ENCODE measurements around the gene RORC. TPM values are rescaled to one million over a fixed set of nuclear protein-coding genes. Genes with fewer than 3 reads are reported as not detected.

Gene RORC
- total RNA-seq, 4 donors from 2014 or later, result 29.0 to 73.8 (median 43.0) TPM

GRCh38 chr1:151825204-151825603 lies 6.4 kb downstream of the RORC start:
- WGBS, result 75% methylated on average over 7 of the region's 9 CpGs
- H3K4me3 ChIP-seq, result no peak overlapping the region

DNA sequence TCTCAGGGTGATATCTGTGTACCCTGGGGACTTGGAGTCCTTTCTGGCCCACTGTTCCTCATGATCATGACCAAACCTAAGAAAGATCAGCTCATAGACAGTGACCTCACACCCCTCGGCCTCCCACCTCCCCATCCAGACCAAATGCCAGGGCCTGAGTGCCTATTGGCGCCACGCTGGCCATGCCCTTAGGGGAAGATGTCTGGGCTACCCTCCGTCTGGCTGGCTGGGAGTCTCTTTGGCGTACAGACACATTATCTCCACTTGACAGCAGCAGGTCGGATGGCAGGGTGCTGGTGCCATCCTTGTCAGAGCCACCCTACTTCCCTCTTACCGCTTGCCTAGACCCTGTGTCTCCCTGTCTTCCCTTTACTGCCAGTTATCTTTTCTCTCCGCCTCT lies 8.4 kb downstream of the RORC start:
- Histone ChIP-seq H3K4me1 (peaks cover 14% of the 10 kb centered on the region), H3K36me3 (peaks cover 3% of the 10 kb centered on the region), H3K4me3 (no peak overlapping the region), H3K27me3 (no peaks in the 10 kb centered on the region), H3K27ac (no peak overlapping the region), H3K9me3 (no peaks in the 10 kb centered on the region)
- WGBS, result 78% methylated on average over 7 of the region's 8 CpGs
- DNase-seq (ENCODE audit: low spot score in 2 of 2), result no peak
- TF ChIP-seq EP300 (IDR thresholded peaks at IDR 0.05), result no peak
- no peak for TF ChIP-seq POLR2AphosphoS5 (IDR thresholded peaks at IDR 0.05)
- TF ChIP-seq POLR2A (IDR thresholded peaks at IDR 0.05), result no peak

More at GRCh38 chr1:151825204-151825603, 6.4 kb downstream of the RORC start:
- H3K9me3 ChIP-seq, result no peaks in the 10 kb centered on the region
- H3K4me1 ChIP-seq, result peaks cover 30% of the 10 kb centered on the region
- H3K27me3 ChIP-seq, result no peaks in the 10 kb centered on the region
- no peak for DNase-seq (ENCODE audit: low spot score in 2 of 2)
- H3K27ac ChIP-seq, result no peak overlapping the region
- no peak for TF ChIP-seq POLR2A (IDR thresholded peaks at IDR 0.05)
- no peak for TF ChIP-seq POLR2AphosphoS5 (IDR thresholded peaks at IDR 0.05)
- no peak for TF ChIP-seq CTCF (IDR thresholded peaks at IDR 0.05)
- no peak for TF ChIP-seq EP300 (IDR thresholded peaks at IDR 0.05)
- H3K36me3 ChIP-seq, result peaks cover 3% of the 10 kb centered on the region

- Histone ChIP-seq H3K4me3 (no peak overlapping the region), H3K36me3 (peaks cover 3% of the 10 kb centered on the region), H3K27me3 (no peaks in the 10 kb centered on the region), H3K4me1 (peaks cover 11% of the 10 kb centered on the region), H3K27ac (no peak overlapping the region), H3K9me3 (no peaks in the 10 kb centered on the region)
- no peak for DNase-seq (ENCODE audit: low spot score in 2 of 2)
- TF ChIP-seq EP300 (IDR thresholded peaks at IDR 0.05), result no peak
- WGBS, result 57% methylated on average over 7 of the region's 7 CpGs
These were observed 9.2 kb downstream of the RORC start for GRCh38 chr1:151822404-151822803.

DNA sequence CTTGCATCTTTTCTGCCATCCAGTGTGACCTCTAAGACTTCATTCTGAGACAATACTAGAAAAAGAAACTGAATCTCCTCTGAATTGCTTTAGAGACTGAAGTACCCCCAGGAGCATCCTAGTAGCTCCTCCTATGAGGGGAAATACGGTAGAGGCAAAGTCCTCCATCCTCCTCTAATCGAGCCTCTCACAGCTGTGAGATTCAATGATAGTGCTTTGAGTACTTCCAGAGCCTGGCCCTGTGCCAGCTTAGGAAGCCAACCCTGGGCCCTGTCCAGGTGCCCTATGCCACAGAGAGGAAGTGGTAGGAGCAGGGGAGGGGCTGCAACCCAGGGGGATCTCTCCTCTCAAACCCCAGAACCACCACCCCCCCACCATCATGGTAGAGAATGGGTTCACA lies 10.7 kb downstream of the RORC start:
- TF ChIP-seq CTCF (IDR thresholded peaks at IDR 0.05) (no peak), POLR2AphosphoS5 (IDR thresholded peaks at IDR 0.05) (no peak), EP300 (IDR thresholded peaks at IDR 0.05) (no peak), POLR2A (IDR thresholded peaks at IDR 0.05) (no peak)
- Histone ChIP-seq H3K27ac (no peak overlapping the region), H3K27me3 (no peaks in the 10 kb centered on the region), H3K4me3 (no peak overlapping the region), H3K36me3 (peaks cover 3% of the 10 kb centered on the region), H3K9me3 (no peaks in the 10 kb centered on the region), H3K4me1 (peaks cover 15% of the 10 kb centered on the region)
- WGBS, result 28% methylated on average over 2 of the region's 2 CpGs
- DNase-seq (ENCODE audit: low spot score in 2 of 2), result no peak

DNA sequence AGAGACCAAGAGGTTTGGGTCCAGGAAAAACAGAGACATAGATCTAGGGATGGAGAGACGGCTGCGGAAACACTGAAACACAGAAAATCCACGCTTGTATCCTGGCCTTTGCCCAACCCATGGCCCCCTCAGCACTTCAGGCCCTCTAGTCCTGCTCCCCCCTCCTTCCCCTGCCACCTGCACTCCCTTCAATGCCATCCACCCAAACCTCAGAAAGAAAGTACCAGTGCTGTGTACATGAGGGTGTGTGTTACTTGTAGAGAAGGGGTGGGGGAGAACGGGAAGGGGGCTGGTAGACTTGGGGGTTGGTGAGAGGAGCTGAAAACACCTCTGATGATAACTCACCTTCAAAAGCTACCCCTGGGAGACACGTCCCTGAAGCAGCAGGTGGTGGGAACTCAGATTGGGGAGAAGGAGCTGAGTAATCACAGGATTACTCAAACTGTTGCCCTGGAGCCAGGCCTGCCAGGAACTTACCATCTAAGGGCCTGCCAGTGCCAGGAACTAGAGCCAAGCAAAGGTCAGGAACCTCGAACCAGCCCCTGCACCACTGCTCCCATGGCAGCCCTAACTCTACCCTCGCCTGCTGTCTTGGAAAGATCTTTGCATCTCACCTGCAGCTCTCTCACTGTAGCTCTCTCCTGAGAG lies 11.5 kb downstream of the RORC start:
- DNase-seq (ENCODE audit: low spot score in 2 of 2), result no peak
- H3K36me3 ChIP-seq, result peaks cover 3% of the 10 kb centered on the region
- no peak overlapping the region for H3K27ac ChIP-seq
- peaks cover 15% of the 10 kb centered on the region for H3K4me1 ChIP-seq
- H3K4me3 ChIP-seq, result no peak overlapping the region
- H3K9me3 ChIP-seq, result no peaks in the 10 kb centered on the region
- 73% methylated on average over 7 of the region's 7 CpGs for WGBS
- TF ChIP-seq POLR2A (IDR thresholded peaks at IDR 0.05) (no peak), POLR2AphosphoS5 (IDR thresholded peaks at IDR 0.05) (no peak), CTCF (IDR thresholded peaks at IDR 0.05) (no peak), EP300 (IDR thresholded peaks at IDR 0.05) (no peak)
- no peaks in the 10 kb centered on the region for H3K27me3 ChIP-seq

DNA sequence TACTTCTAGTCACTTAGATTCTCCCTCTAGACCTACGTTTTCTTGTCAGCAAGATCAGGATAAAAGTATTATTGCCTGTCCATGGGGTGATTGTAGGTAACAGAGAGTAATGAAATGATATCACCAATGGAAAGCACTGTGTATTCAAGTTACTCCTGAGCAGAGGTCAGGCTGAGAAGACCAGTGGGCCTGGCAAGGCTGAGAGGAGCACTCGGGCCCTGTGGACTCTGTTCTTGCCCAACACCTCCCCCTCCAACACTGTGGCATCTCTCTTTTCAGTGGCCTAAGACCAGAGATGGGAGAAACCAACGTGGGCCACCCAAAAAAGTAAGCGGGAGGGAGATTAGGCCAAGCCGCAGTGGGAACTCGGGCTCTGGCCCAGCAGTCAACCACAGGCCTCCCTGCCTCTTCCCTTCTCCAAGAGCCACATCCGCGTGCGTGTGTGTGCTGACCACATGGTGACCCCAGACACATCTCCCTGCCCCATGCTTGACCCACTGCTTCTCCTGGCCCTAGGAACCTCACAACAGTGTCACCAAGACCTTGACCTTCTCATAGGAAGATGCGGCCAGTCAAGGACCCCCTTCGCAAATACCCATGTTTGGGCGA lies 12.3 kb downstream of the RORC start:
- TF ChIP-seq POLR2A (IDR thresholded peaks at IDR 0.05) (no peak), POLR2AphosphoS5 (IDR thresholded peaks at IDR 0.05) (no peak), EP300 (IDR thresholded peaks at IDR 0.05) (no peak), CTCF (IDR thresholded peaks at IDR 0.05) (no peak)
- Histone ChIP-seq H3K4me3 (no peak overlapping the region), H3K9me3 (no peaks in the 10 kb centered on the region), H3K27ac (no peak overlapping the region), H3K36me3 (peaks cover 7% of the 10 kb centered on the region), H3K4me1 (peaks cover 15% of the 10 kb centered on the region), H3K27me3 (no peaks in the 10 kb centered on the region)
- DNase-seq (ENCODE audit: low spot score in 2 of 2), result no peak
- 90% methylated on average over 11 of the region's 12 CpGs for WGBS
